H4 (cell line): ENCODE measurements around the gene SBNO1. TPM values are rescaled to one million over a fixed set of nuclear protein-coding genes. Genes with fewer than 3 reads are reported as not detected.
A peak's percentile ranks its signal among the peaks of the same experiment; 100 is the strongest.
"Not testable (repeated sequence)": the region's sequence is repeated elsewhere in the genome, so short reads cannot be mapped to it uniquely, and the experiment has no call there.

Source experiments
- DNase-seq: peaks from one replicate; pipeline ENCODE4 v3.0.0-alpha.2; 2015; ENCODE audit warnings: low spot score
- total RNA-seq: library from RNA; depleted of rRNA; stranded (reverse); fragments of >200 nt; shearing (Covaris generic); gene quantifications from 2 replicates; pipeline ENCODE4 v1.2.3, GENCODE V29; 2014

Gene SBNO1
- total RNA-seq, 1 experiment from 2014 or later, result 19.7 TPM

DNA sequence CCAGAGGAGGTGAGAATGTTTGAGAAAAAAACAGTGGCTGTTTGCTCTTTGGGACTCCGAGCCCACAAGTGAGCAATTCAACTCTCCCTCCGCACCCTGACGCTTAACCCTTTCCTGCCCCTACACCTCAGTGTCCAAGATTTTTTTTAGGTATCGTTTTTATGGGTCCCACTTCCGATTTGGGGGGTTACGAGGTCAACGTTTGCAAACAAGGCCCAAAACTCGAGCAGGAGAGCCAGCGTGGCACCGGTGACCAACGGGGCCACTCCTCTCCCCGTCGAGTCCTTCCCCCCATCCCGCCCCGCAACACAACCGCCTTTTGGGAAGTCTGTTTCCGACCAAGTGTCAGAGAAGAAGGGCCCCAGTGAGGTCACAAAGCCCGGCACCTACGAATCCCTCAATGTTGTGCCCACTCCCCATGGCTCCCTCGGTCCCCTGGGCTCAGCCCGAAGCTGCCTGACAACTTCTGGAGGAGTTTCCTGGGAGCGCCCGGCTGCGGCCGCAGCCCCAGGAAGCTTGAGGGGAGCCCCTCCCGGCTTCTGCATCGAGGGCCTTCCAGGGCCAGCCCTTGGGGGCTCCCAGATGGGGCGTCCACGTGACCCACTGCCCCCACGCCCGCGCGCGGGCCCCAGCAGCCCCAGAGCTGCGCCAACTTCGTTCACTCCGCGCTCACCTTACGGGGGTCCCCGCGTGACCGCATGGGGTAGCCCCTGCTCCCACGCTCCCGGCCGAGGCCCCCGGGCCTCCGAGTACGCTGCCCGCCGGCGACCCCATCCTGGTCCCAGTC lies 94.2 kb downstream of the SBNO1 start:
- no peak for DNase-seq

DNA sequence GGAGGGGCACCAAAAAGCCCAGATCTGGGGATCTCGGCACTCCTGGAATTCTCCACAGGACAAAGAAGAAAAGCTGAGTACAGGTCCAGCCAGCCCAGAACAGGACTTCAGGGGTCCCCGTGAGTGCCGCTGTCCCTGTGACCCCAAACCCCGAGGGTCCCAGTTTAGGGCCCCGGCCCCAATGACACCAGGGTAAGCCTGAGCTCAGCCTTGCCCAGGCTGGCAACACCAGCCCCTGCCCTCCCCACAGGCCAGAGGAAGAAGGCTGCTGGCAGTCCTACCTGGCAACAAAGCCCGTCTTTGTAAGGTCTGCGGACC lies 94.8 kb downstream of the SBNO1 start:
- DNase-seq, result no peak

DNA sequence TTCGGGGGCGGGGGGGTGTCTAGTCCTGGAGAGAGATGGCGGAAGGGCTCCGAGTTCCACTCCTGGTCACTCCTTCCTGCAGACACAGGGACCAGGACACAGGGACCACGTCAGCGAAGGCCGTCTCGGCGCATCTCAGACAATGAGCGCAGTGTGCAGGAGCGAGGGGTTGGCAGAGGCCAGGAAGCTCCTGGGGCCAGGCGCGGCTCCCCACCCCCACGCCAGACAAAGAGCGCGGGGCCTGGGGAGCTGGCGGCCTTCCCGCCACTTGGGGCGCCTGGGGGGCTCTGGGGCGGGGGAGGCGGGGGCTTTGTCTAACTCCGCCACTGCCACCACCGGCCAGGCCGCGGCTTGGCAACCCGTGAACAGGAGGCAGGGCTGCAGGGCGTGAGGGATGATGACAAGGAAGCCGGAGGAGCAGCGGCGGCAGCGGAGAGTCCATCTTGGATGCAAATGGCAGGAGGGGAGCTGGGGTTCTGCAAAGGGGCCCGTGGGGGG lies 95.2 kb downstream of the SBNO1 start:
- DNase-seq, result peak; percentile 43

DNA sequence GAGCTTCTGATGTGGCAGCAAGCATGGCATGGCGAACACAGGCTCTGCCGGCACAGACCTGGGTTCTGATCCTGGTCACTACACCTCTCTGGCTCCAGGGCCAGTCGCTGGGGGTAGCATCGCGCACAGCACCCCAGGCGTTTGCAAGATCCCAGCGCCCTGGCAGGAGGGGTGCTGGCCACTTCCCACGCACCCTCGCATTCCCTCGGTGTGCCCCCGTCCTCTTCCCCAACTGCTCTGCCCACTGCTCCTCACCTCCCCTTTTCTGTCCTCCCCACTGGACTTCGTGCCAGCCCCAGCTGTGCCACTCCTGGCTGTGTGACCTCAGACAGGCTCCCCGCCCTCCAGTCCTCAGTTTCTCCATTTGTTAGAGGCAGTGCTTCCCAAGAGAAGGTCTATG lies 95.8 kb downstream of the SBNO1 start:
- DNase-seq, result no peak

DNA sequence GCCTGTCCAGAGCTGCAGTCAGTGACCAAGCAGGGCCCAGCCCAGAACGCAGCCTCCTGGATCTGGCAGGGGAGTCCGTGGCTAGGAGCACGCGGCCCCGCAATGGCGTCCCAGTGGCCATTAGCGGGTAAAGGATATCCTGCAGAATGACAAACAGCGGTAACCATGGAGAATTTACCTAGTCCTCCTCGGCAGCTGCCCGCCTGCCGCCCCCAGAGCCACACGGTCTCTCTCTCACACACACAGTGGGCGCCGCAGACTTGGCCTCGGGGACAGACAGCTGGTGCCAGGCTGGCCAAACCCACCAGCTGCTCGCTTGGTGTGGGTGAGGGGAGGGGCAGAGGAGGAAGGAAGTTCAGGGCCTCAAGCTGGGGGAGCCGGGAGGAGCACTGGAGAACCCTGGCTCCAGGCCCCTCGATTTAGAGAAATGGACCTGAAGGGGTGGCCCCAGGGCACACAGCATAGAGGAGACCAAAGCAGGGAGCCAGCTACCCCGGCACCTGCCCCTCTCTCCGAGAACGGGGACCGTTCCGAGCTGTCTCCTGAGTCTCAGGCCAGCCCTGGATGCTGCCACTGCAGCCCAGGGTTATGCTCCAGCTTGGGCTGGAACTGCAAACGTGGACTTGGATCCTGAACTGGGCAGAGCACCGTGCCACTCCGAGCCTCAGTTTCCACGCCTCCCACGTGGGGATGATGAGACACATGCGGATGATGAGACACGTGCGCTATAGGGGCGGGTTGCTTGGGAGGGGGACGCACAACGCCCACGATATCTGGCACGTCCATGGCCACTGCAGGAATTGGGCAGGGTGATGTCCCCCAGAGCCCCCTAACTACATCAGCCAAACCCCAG lies 96.4 kb downstream of the SBNO1 start:
- DNase-seq, result no peak

DNA sequence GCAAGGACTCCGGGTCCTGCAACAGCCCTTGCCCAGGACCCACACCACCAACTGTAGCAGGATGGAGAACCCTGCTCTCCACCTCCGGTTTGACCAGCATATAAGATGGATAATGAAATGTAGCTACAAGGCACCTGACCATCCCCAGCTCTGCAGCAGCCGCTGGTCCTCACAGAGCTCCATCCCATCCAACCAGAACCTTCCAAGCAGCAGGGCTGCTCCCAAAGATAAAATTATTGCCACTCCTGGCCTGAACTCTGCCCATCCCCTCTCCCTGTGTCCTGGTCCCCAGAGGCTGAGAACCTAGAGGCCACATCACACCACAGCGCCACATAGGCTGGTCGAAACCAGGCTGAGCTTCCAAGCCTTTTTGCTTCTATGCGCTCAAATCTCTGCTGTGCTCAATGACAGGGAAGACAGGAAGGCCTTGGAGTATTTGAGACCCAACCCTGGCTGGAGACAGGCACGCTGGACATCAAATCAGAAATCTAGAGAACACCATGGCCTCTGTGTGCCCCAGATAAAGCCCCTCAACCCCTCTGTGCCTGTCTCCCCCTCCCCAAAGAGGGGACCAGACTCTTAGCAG lies 97.2 kb downstream of the SBNO1 start:
- DNase-seq, result no peak

DNA sequence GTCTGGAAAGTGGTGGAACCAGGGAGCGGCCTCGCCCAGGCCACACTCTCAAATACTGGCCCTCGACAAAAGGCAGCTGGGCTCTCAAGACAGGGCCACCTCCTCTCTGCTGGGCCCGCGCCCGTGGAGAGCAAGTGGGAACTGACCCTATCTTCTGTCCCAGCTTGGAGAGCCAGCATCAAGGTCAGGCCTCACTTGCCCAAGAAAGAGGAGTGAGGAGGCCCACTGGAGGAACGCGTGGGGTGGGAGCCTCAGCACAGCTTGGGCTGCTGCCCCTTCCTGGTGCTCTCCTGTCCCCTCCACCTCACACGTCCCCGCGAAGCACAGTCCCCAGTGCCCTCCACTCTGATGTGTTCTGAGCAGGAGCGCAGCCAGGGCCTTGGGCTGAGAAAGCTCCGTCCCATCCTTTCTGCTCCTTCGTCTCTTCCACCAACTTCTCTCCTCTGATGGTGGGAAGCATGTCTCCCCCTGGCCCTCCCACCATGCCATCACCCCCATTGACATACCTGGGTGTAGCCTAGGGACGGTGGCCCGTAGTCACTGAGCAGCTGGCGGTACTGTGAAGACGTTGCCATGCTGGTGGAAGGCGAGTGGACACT lies 97.9 kb downstream of the SBNO1 start:
- no peak for DNase-seq

DNA sequence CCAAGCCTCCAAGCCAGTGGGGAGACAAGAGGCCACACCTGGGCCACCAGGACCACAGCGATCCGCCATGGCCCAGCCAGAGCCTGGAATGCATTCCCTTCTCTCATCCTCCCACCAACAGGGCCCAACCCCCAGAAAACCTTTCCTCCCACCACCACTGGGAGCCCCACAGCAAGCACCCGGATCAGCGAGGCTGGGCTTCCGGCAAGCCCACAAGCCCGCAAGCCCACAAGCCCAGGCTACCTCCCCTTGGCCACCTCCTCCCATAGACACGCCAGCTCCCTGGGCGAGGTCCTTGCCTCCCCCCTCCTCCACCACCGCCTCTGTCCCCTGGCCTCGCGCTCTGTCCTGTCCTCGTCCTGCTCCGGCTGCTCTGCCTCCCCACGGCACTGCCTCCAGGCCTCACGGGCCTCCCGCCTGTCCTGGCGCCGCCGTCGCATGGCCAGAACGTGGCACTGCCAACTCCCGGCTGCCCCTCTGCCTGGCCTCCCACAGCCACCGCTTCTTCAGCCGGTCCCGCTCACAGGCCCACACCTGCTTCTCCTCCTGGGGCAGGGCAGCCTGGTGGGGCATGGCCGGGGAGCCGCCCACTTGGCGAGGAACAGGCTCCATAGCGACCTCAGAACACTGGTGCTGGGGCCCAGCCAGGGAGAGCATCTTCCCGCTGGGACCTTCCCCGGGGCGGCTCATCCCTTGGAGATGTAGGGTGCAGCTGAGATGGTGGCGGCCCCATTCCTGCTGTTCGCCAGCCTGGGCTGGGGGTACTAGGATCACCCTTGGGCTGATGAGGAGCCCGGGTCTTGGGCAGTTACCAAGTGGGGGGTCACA lies 98.6 kb downstream of the SBNO1 start:
- no peak for DNase-seq

DNA sequence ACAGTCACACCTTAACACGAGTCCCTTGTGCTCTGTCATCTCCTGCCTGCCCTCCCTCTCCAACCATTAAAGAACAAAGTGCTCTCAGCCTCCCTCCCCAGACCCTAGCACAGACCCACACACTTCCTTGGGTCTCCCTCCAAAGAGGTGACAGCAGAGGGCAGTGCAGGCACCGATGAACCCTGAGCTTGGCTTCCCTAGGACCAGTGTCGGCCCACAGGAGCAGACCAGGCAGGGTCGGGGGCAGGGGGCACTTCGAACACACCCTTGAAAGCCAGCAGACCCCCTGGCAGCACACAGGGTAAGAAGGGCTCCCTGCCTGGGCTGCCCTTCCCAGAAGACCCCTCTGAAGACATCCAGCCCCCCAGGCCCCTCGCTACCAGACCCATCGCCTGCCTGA lies 100.0 kb downstream of the SBNO1 start:
- no peak for DNase-seq

DNA sequence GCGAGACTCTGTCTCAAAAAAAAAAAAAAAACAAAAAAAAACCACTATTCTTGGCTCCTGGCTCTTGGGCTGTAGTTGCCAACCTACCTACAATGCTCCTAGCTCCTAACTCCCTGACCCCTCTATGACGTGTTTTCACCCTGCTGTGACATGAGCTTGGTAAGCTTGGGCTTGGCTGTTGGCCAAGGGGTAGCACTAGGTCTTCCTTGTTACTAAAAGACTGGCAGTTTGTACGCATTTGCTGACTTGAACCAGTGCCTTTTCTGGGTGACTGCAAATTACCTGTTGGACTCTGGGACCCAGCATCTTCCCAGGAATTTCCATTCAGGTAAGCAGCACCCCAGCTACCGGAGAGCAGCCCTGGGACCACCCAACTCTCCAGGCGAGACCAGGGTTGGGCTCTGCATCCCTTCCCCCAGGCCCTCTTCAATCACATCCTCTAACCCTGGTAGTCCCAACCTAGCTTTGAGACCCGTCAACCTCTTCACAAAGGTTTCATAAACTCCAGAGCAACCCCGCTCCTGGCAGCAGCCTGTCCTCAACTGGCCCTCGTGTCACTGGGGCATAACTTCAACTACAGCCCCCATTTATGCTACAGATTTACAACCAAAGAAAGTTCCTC lies 101.3 kb downstream of the SBNO1 start:
- no peak for DNase-seq

DNA sequence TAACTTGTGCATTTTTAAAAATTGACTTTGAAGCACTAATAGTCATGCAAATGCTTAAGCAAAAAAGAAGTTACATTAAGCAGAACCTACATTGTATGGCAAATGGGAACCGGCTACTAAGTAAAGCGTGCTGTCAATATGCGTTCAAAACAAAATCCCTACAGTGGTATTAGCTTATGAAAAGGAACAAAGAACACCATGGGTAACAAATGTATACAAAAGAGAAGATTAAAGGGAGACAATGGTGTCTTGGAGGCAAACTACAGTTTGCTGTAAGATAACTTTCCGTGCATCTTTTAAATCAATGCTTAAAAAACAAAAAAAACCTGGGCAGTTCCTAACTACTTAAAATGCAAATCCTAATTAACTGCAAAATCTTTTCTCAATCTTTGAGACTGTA lies 103.5 kb downstream of the SBNO1 start:
- DNase-seq, result no peak

DNA sequence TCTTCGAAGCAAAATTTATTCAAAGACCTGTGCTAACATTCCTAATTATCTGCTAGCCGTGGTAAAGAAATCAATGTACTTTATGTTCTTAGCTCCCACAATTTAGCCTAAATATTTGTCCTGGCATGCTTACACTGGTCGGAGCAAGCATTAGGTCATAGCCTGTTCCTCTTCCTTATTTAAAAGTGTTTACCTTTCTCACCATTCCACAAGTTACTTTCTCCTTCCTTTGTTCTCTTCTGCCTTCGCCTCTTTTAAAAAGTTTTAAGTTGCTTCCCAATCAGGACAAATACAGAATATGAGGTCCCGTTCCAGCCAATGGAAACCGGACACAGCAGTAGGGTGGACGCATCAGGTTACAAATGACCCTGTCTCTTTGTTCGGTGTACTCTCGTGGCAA lies 104.6 kb downstream of the SBNO1 start:
- DNase-seq, result no peak

DNA sequence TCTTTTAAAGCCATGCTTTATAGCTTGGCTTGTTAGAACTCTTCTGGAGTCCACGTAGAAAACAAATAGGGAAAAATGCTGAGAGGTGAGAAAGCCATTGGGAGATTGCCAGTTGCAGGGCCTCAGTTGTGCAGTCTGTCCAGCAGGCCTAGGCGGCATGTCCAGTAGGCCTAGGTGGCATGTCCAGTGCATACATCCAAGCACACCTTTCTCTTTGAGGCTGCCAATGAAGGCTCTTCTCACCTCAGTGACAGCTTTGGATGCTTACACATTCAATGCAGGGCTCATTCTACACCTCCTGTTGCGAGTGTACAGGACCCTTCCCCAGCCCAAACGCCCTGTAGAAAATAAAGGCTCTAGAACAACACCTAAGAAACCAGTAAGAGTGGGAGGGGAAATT lies 106.1 kb downstream of the SBNO1 start:
- DNase-seq, result no peak

DNA sequence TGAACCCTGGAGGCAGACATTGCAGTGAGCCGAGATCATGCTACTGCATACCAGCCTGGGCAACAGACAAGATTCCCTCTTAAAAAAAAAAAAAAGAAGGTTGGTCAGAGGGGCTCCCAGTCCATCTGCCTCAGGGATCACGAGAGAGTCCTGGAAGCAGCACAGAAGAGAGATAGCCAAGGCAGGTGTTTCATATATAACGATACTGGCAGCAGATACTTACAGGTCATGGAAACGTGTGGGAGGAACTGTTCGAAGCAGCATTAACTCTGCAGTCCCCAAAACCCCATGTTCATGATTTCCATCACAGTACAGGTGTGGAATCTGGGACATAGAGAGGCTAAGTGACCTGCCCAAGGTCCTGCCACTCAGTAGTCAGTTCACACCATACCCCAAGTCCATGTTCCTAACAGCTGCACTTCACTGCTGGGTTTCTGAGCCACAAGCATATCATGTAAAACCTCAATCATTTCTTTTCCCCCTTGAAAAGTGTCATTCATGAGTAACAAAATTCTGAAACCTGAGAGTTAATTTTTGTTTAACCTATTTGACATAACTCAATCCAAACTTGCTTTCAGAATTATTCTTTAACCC lies 109.7 kb downstream of the SBNO1 start:
- DNase-seq, result no peak

DNA sequence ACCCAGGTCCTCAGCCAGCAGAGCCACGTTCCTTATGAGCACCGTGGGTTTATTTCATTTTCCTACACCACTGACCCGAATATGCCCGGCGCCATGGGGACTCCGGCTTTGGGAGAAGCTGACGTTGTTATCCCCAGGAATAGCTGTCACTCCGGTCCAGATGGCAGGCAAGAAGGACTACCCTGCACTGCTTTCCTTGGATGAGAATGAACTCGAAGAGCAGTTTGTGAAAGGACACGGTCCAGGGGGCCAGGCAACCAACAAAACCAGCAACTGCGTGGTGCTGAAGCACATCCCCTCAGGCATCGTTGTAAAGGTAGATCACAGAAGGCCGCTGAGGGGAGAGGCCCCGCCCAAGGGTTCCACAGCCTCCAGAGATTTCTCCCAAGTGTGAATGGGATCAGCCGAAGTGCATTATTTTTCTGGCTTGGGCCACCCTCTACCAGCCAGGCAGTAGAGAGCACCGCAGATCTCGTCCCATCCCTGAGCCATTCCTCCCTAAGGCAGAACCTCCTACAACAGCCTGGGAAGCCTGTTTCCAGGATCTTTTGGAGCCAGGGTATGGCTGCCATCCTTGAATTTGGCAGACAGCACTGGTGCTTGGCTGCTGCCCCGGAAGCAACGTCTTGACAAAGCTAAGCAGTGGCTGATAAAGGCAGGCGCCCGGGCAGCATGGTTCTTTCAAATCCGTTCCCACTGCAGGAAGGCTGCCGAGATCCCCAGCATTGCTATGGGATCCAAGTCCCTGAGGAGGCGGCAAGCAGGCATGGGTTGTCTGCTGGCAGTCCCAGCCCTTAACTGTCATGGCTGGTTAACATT lies 110.8 kb downstream of the SBNO1 start:
- no peak for DNase-seq

DNA sequence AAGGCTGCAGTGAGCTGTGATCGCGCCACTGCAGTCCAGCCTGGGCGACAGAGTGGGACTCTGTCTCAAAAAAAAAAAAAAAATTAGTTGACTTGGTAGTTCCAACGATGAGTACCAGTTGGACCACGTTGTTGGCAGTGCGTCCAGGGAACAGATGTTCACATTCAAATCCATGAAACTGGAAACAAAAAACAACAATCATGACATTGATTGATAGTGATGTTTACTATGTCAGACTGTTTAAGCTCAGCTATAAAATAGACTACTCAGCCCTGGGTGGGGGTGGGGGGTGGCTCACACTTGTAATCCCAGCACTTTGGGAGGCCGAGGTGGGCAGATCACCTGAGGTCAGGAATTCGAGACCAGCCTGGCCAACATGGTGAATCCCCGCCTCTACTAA lies 112.3 kb downstream of the SBNO1 start:
- not testable (repeated sequence) for DNase-seq

DNA sequence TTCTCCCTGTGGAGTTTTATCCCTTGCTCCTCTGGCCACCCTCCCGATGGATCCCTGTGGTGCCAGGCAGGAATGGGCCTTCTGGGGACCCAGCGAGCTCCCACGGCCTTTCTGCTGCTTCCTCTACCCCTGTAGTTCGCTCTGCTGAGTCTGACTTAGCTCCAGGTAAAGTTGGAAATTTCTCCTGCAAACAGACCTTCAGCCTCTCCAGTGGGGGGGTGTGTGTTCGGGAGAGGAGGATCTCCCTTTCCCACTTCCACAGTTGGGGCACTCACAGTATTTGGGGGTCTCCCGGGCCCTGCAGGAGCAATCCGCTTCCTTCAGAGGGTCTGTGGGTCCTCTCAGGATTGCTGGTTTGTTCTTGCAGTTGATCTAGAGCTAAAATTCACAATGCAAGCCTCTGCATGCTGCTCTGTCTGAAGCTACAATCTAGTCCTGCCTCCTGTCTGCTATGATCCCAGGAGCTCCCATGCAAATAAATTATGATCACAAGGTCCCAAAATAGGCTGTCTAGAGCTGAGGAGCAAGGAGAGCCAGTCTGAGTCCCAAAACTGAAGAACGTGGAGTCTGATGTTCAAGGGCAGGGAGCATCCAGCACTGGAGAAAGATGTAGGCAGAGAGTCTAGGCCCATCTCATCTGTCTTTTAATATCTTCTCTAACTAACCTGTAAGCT lies 113.1 kb downstream of the SBNO1 start:
- DNase-seq, result no peak

DNA sequence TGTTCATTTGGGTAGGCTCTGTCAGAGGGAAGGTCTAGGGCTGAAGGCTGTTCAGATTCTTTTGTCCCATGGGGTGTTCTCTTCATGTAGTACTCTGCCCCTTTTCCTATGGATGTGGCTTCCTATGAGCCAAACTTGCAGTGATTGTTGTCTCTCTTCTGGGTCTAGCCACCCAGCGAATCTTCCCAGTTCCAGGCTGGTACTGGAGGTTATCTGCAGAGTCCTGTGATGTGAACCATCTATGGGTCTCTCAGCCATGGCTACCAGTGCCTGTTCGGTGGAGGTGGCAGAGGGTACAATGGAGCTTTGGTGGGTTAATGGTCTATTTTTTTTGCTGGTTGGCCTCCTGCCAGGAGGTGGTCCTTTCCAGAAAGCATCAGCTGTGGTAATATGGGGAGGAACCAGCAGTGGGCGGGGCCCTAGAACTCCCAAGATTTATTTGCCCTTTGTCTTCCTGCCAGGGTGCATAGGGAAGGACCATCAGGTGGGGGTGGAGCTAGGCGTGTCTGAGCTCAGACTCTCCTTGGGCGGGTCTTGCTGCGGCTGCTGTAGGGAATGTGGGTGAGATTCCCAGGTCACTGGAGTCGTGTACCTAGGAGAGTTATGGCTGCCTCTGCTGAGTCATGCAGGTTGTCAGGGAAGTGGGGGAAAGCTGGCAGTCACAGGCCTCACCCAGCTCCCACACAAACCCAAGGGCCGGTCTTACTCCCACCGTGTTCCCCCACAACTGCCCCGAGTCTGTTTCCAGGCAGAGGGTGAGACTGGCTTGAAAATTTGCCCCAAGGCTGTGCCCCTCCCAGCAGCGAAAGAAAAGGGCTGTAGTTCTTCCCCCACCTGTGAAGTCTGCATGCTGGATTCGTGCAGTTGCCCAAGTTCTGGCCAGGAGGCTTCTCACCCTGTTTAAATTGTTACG lies 113.9 kb downstream of the SBNO1 start:
- peak; percentile 90 for DNase-seq
